HTR-8/SVneo (cell line): ENCODE results near the gene MRPL36.
"Not testable (repeated sequence)": the region's sequence is repeated elsewhere in the genome, so short reads cannot be mapped to it uniquely, and the experiment has no call there.

Experiments used
- DNase-seq: peaks from one replicate; pipeline ENCODE4 v3.0.0; 2011; ENCODE audit warnings: low spot score, mixed read lengths; ENCODE audit not compliant: insufficient read length
- FAIRE-seq: peaks from 2 replicates; lab custom pipeline; 2011; peaks lifted over from hg19 to GRCh38; lab: Jason Lieb, UNC

Gene MRPL36

GRCh38 chr5:1817261-1818043 is 17.8 kb upstream of the MRPL36 start:
- no peak for DNase-seq
- FAIRE-seq = peak; percentile 62

- not testable (repeated sequence) for FAIRE-seq, DNase-seq
These were observed 17.0 kb upstream of the MRPL36 start for GRCh38 chr5:1816495-1817089.

GRCh38 chr5:1815881-1816292 is 16.2 kb upstream of the MRPL36 start:
- FAIRE-seq = no peak
- no peak for DNase-seq

- DNase-seq (no peak), FAIRE-seq (no peak)
These were observed 15.6 kb upstream of the MRPL36 start for GRCh38 chr5:1815071-1815786.

GRCh38 chr5:1814183-1815020 is 14.8 kb upstream of the MRPL36 start:
- DNase-seq = no peak
- no peak for FAIRE-seq

GRCh38 chr5:1810581-1811101 is 11.0 kb upstream of the MRPL36 start:
- FAIRE-seq (no peak), DNase-seq (no peak)

GRCh38 chr5:1809416-1810035 is 9.9 kb upstream of the MRPL36 start:
- FAIRE-seq (no peak), DNase-seq (no peak)

- peak; percentile 49 for DNase-seq
- FAIRE-seq = no peak
These were observed 8.8 kb upstream of the MRPL36 start for GRCh38 chr5:1808439-1808838.

GRCh38 chr5:1807451-1808185 is 8.0 kb upstream of the MRPL36 start:
- FAIRE-seq = no peak
- no peak for DNase-seq

- DNase-seq (no peak), FAIRE-seq (no peak)
These were observed 7.3 kb upstream of the MRPL36 start for GRCh38 chr5:1806974-1807373.

GRCh38 chr5:1806199-1806598 is 6.6 kb upstream of the MRPL36 start:
- FAIRE-seq (no peak), DNase-seq (no peak)

GRCh38 chr5:1805736-1806135 is 6.1 kb upstream of the MRPL36 start:
- FAIRE-seq = no peak
- DNase-seq = no peak

- FAIRE-seq (no peak), DNase-seq (no peak)
These were observed 5.7 kb upstream of the MRPL36 start for GRCh38 chr5:1805326-1805725.

GRCh38 chr5:1804001-1804690 is 4.5 kb upstream of the MRPL36 start:
- FAIRE-seq (no peak), DNase-seq (no peak)

GRCh38 chr5:1803192-1803591 is 3.6 kb upstream of the MRPL36 start:
- FAIRE-seq (no peak), DNase-seq (no peak)

GRCh38 chr5:1801967-1802295 is 2.3 kb upstream of the MRPL36 start:
- FAIRE-seq (no peak), DNase-seq (no peak)

- DNase-seq = peak; percentile 94
- peak; percentile 54 for FAIRE-seq
These were observed 1.8 kb upstream of the MRPL36 start, which contains the start of gene NDUFS6 for GRCh38 chr5:1801222-1801966. TSS of gene NDUFS6 (plus strand) at chr5:1801407. CDS start at chr5:1801418, 11 bp downstream.
